ENCODE results near the gene MTRF1. TPM values are rescaled to one million over a fixed set of nuclear protein-coding genes. Genes with fewer than 3 reads are reported as not detected.

The MTRF1 gene
- total and polyA plus RNA-seq, 9 of the 15 experiments (the other 6 are each of a cell fraction or from before 2014, with no cell fraction given) = 12.5 to 33.7 (median 20.1) TPM

GRCh38 chr13:41206467-41206866, 56.9 kb downstream of the MTRF1 start (continued):
- TF ChIP-seq, protein P1, sequence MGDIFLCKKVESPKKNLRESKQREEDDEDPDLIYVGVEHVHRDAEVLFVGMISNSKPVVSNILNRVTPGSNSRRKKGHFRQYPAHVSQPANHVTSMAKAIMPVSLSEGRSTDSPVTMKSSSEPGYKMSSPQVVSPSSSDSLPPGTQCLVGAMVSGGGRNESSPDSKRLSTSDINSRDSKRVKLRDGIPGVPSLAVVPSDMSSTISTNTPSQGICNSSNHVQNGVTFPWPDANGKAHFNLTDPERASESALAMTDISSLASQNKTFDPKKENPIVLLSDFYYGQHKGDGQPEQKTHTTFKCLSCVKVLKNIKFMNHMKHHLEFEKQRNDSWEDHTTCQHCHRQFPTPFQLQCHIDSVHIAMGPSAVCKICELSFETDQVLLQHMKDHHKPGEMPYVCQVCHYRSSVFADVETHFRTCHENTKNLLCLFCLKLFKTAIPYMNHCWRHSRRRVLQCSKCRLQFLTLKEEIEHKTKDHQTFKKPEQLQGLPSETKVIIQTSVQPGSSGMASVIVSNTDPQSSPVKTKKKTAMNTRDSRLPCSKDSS (IDR thresholded peaks at IDR 0.05; ENCODE audit: low read depth, partially characterized antibody) = no peak
- TF ChIP-seq BRD9 (IDR thresholded peaks at IDR 0.05; ENCODE audit: low read depth, partially characterized antibody) (no peak), THAP7 (CRISPR knock-in tag; IDR thresholded peaks at IDR 0.05) (no peak), THRAP3 (IDR thresholded peaks at IDR 0.05; ENCODE audit: borderline replicate concordance) (no peak), MAFF (IDR thresholded peaks at IDR 0.05; ENCODE audit: low read length) (peak; percentile 59), ZNF274 (IDR thresholded peaks at IDR 0.05; ENCODE audit: borderline replicate concordance, low read depth, low read length) (no peak), MCM3 (IDR thresholded peaks at IDR 0.05) (no peak), FOXJ3 (CRISPR knock-in tag; IDR thresholded peaks at IDR 0.05) (no peak)

GRCh38 chr13:41203810-41204209, 59.6 kb downstream of the MTRF1 start:
- H2AFZ ChIP-seq (ENCODE audit: low read depth, low read length) = no peak overlapping the region
- no peak overlapping the region for H3K4me2 ChIP-seq (ENCODE audit: insufficient read depth, low read length)
- FAIRE-seq = no peak
- intact Hi-C loops (cut with micrococcal nuclease) (no loop called here), in situ Hi-C loops (cut with MboI) (no loop called here)
- H3K9me3 ChIP-seq (replicated peaks; ENCODE audit: control insufficient read depth, insufficient read depth, low read depth, low read length) = no peaks in the 10 kb centered on the region
- WGBS (ENCODE audit: insufficient coverage, low coverage, missing lambda C conversion rate) = 31% methylated on average over 6 of the region's 6 CpGs
- H3K27me3 ChIP-seq (ENCODE audit: control insufficient read depth in 2 of 2, insufficient read depth in 2 of 2, low read length in 2 of 2) = no peaks in the 10 kb centered on the region
- ATAC-seq = no peak
- DNase-seq (ENCODE audit: extremely low read depth in 1 of 4, low spot score in 3 of 4) = no peak
- no peaks in the 10 kb centered on the region for H3K36me3 ChIP-seq (ENCODE audit: control insufficient read depth, insufficient read depth, low read length)
- ChIA-PET CTCF (ENCODE audit: low intra/inter-chr PET ratio) (no interaction called here), POLR2A (interaction anchor here (0.6 kb wide), 1 partner anchor 414 kb away, joined by 3 read pairs; the partner anchor contains the start of gene SLC25A15)
- no peak overlapping the region for H3K4me3 ChIP-seq
- no peak overlapping the region for H3K9ac ChIP-seq (ENCODE audit: insufficient read depth in 1 of 2, low read depth in 2 of 2, low read length in 2 of 2)
- no peaks in the 10 kb centered on the region for H3K79me2 ChIP-seq (ENCODE audit: control insufficient read depth, insufficient read depth, low read length)
- BruUV-seq (replicated peaks) = no TSS peak
- H3K9me1 ChIP-seq (ENCODE audit: control insufficient read depth, insufficient read depth, low read length) = no peaks in the 10 kb centered on the region
- H3K27ac ChIP-seq (ENCODE audit: extremely low read depth, low read depth, low read length) = no peak overlapping the region
- no peaks in the 10 kb centered on the region for H4K20me1 ChIP-seq (replicated peaks; ENCODE audit: control insufficient read depth, insufficient read depth, low read length)
- H3K4me1 ChIP-seq (replicated peaks in 1 of 2; ENCODE audit: control insufficient read depth in 2 of 2, insufficient read depth in 2 of 2, low read length in 2 of 2) = no peaks in the 10 kb centered on the region; a peak in 1 of 5 replicates
- TF ChIP-seq ZNF316 (IDR thresholded peaks at IDR 0.05) (no peak), SREBF1 (IDR thresholded peaks at IDR 0.05; ENCODE audit: borderline replicate concordance, low read depth, low read length) (no peak), ZKSCAN3 (CRISPR knock-in tag; IDR thresholded peaks at IDR 0.05) (no peak), ZNF146 (CRISPR knock-in tag; IDR thresholded peaks at IDR 0.05; ENCODE audit: unreplicated experiment) (no peak), CAMTA2 (CRISPR knock-in tag; conservative IDR thresholded peaks at IDR 0.05) (no peak), ASH1L (IDR thresholded peaks at IDR 0.05; ENCODE audit: borderline replicate concordance, low read depth, partially characterized antibody) (no peak), NFYB (IDR thresholded peaks at IDR 0.05; ENCODE audit: extremely low read depth, insufficient read length) (no peak)
